GM12878 (cell line): Measurements from ENCODE around the gene SIRT3. TPM values are rescaled to one million over a fixed set of nuclear protein-coding genes. Genes with fewer than 3 reads are reported as not detected.

Source experiments
- ATAC-seq: fragments of 200-7000 bp; cut with Tn5 transposase; 3 replicates; pipeline ENCODE4 v1.9.1; 2020; ENCODE audit warnings: mild to moderate bottlenecking, moderate library complexity
- BruUV-seq: library from RNA; stranded (reverse); fragments of 400-500 nt; replicated peaks from 2 replicates; lab custom pipeline; 2021; lab: Mats Ljungman, UMichigan
- CTCF ChIA-PET: fragments of 300-600 bp; sonication (Branson Sonifier 250); formaldehyde crosslinking; extraction: SDS; loops from one replicate; lab custom pipeline; 2021; ENCODE audit warnings: inconsistent platforms; lab: Yijun Ruan, JAX
- POLR2A ChIA-PET: fragments of 350-600 bp; formaldehyde crosslinking; extraction: SDS; loops from one replicate; lab custom pipeline; 2021; ENCODE audit warnings: inconsistent platforms; lab: Charles Lee
- RAD21 ChIA-PET: fragments of 300-600 bp; sonication (Branson Sonifier 250); formaldehyde crosslinking; loops from one replicate; lab custom pipeline; 2023; ENCODE audit warnings: antibody characterized with exemption; ENCODE audit not compliant: unreplicated experiment; lab: Charles Lee
- SMC1A ChIA-PET: fragments of 300-600 bp; sonication (Branson Sonifier 250); formaldehyde crosslinking; loops from one replicate; lab custom pipeline; 2023; ENCODE audit not compliant: unreplicated experiment, uncharacterized antibody; lab: Charles Lee
- DNase-seq: peaks from one replicate; pipeline ENCODE4 v3.0.0-alpha.2; 2011; ENCODE audit warnings: low read depth, low spot score
- FAIRE-seq: peaks from 3 replicates; lab custom pipeline; 2011; peaks lifted over from hg19 to GRCh38; lab: Jason Lieb, UNC
- H2AFZ ChIP-seq: 2 replicates; pipeline ENCODE4 v1.6.0; 2011; ENCODE audit warnings: low read depth, low read length, control low read depth; ENCODE audit not compliant: control insufficient read depth
- H3K27ac ChIP-seq: 2 replicates; pipeline ENCODE4 v1.5.1; 2011; ENCODE audit warnings: control low read depth; ENCODE audit not compliant: control insufficient read depth, insufficient read depth
- H3K27me3 ChIP-seq, 2 experiments: replicated peaks in 1 of 2; 2 replicates each; pipeline versions ENCODE4 v1.6.0 to v1.6.1; 2011; ENCODE audit warnings: low read length in 1 of 2; ENCODE audit not compliant: control insufficient read depth in 2 of 2, insufficient read depth in 2 of 2
- H3K36me3 ChIP-seq, 2 experiments: 2 replicates each; pipeline ENCODE4 v1.5.1; 2011; ENCODE audit warnings: low read length in 1 of 2; ENCODE audit not compliant: control insufficient read depth in 2 of 2, insufficient read depth in 2 of 2
- H3K4me1 ChIP-seq: 2 replicates; pipeline ENCODE4 v1.6.1; 2011; ENCODE audit warnings: mild to moderate bottlenecking, low read length, moderate library complexity, mixed read lengths; ENCODE audit not compliant: control insufficient read depth, insufficient read depth
- H3K4me2 ChIP-seq: 2 replicates; pipeline ENCODE4 v1.6.0; 2011; ENCODE audit warnings: control low read depth; ENCODE audit not compliant: control insufficient read depth, insufficient read depth
- H3K4me3 ChIP-seq: fragments of 200-600 bp; sonication (generic); 2 replicates; pipeline ENCODE4 v1.5.1; 2016
- H3K79me2 ChIP-seq: 2 replicates; pipeline ENCODE4 v1.6.0; 2011; ENCODE audit warnings: low read length; ENCODE audit not compliant: control insufficient read depth, insufficient read depth
- H3K9ac ChIP-seq: 2 replicates; pipeline ENCODE4 v1.8.0; 2011; ENCODE audit warnings: low read length, control low read depth, mixed read lengths; ENCODE audit not compliant: control insufficient read depth, insufficient read depth
- H3K9me3 ChIP-seq: replicated peaks from 3 replicates; pipeline ENCODE4 v1.5.1; 2011; ENCODE audit warnings: mild to moderate bottlenecking, low read length; ENCODE audit not compliant: control insufficient read depth, insufficient read depth
- H4K20me1 ChIP-seq: 2 replicates; pipeline ENCODE4 v1.6.0; 2011; ENCODE audit not compliant: control insufficient read depth, insufficient read depth
- E2F8 ChIP-seq: fragments of 450-650 bp; IDR thresholded peaks from 2 replicates; pipeline ENCODE4 v1.6.1; 2018; ENCODE audit warnings: mild to moderate bottlenecking, low read depth, moderate library complexity; ENCODE audit not compliant: partially characterized antibody
- MTA2 ChIP-seq: fragments of 450-650 bp; IDR thresholded peaks from 2 replicates; pipeline ENCODE4 v1.6.1; 2016; ENCODE audit warnings: low read depth, mild to moderate bottlenecking, moderate library complexity
- NKRF ChIP-seq: fragments of 450-650 bp; conservative IDR thresholded peaks from 2 replicates; pipeline ENCODE4 v1.6.1; 2017; ENCODE audit warnings: mild to moderate bottlenecking, moderate library complexity
- PAX5 ChIP-seq: IDR thresholded peaks from 2 replicates; pipeline ENCODE4 v1.6.1; 2011; ENCODE audit warnings: low read depth, low read length, borderline replicate concordance
- SMAD5 ChIP-seq: IDR thresholded peaks from 2 replicates; pipeline ENCODE4 v1.6.1; 2016; ENCODE audit warnings: antibody characterized with exemption, low read depth
- TAF1 ChIP-seq: IDR thresholded peaks from 2 replicates; pipeline ENCODE4 v1.6.1; 2011; ENCODE audit warnings: mild to moderate bottlenecking, low read depth, low read length, borderline replicate concordance
- ZNF217 ChIP-seq: fragments of 450-650 bp; IDR thresholded peaks from 2 replicates; pipeline ENCODE4 v1.6.1; 2017; ENCODE audit warnings: antibody characterized with exemption, mild to moderate bottlenecking
- ZNF274 ChIP-seq: IDR thresholded peaks from one replicate; pipeline ENCODE4 v1.8.0; 2011; ENCODE audit not compliant: insufficient read length, insufficient read depth
- ZSCAN29 ChIP-seq: fragments of 450-650 bp; IDR thresholded peaks from 2 replicates; pipeline ENCODE4 v1.6.1; 2017; ENCODE audit warnings: mild to moderate bottlenecking, moderate library complexity
- ZZZ3 ChIP-seq: IDR thresholded peaks from 2 replicates; pipeline ENCODE4 v1.6.1; 2011; ENCODE audit warnings: low read depth; ENCODE audit not compliant: control insufficient read depth, insufficient read length
- WGBS: methylation state at CpG from one replicate; pipeline ENCODE4 v1.1.6; 2016; ENCODE audit warnings: low lambda C conversion rate; ENCODE audit not compliant: insufficient replicate concordance, insufficient coverage; ENCODE audit errors: missing lambda C conversion rate; 5-methylcytosine and 5-hydroxymethylcytosine counted together
- in situ Hi-C: fragments of 300-500 bp; cut with MboI; formaldehyde crosslinking; loops from 9 replicates; pipeline ENCODE4 v1.14.3; 2018; ENCODE audit warnings: mixed read lengths
- intact Hi-C: fragments of 100-400 bp; cut with micrococcal nuclease; formaldehyde crosslinking; loops from one replicate; pipeline ENCODE4 v1.14.2; 2022; ENCODE audit not compliant: unreplicated experiment
- polyA plus RNA-seq, 11 experiments: library from polyadenylated mRNA; depleted of rRNA in 4 of 11; unstranded in 6 of 11; stranded (reverse) in 5 of 11; fragments of >200 nt; fragmentation: Nextera tagmentation in 4 of 11; fragmentation: Illumina TruSeq in 1 of 11; extraction: Ambion mirVana in 4 of 11; extraction: Trizol in 1 of 11; gene quantifications; 1 replicate in 1 of 11; 2 replicates in 10 of 11; pipeline versions ENCODE4 v1.2.1 to v1.2.3, GENCODE V29; 2011 to 2016; ENCODE audit warnings: inconsistent platforms in 2 of 11, missing spikeins in 2 of 11, low read depth in 1 of 11
- total RNA-seq, 4 experiments: library from RNA; depleted of rRNA in 3 of 4; stranded (reverse); fragments of >200 nt in 3 of 4; fragmentation: Illumina TruSeq in 1 of 4; extraction: Trizol in 1 of 4; gene quantifications; 2 replicates each; pipeline versions ENCODE4 v1.2.1 to v1.2.3, GENCODE V29; 2013 to 2021
- TF ChIP-seq, protein P1 (sequence below): fragments of 450-650 bp; IDR thresholded peaks from 2 replicates; pipeline ENCODE4 v1.6.1; 2016; ENCODE audit warnings: mild to moderate bottlenecking

The SIRT3 gene
- total and polyA plus RNA-seq, 10 of the 15 experiments (the other 5 are each of a cell fraction or from before 2014, with no cell fraction given): 0.90 to 23.2 (median 12.6) TPM

DNA sequence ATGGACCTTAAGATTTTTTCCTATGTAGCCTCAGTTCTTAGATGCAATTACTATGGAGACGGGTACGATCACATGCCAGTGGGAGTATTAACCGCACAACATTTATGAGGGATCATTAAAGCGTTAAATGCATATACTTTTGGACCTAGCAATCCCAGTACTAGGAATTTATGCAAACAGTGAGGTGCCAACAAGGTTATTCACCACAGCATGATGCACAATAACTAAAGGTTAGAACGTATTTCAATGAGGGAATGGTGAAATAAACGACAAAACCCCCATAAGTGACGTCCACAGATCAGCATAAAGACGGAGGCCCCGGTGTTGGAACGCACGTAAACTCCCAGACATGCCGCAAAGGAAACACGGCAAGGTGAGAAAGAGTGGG, 539 bp downstream of the SIRT3 start (continued):
- TF ChIP-seq E2F8 (peak; percentile 55), ZSCAN29 (no peak), PAX5 (0 out of 2 replicates have a peak, but pooled peaks have one; percentile 35), ZNF217 (no peak), MTA2 (peak; percentile 75), ZNF274 (no peak), ZZZ3 (no peak), SMAD5 (no peak)

GRCh38 chr11:235180-235579, 962 bp downstream of the SIRT3 start:
- ATAC-seq: no peak
- no peaks in the 10 kb centered on the region for H4K20me1 ChIP-seq
- H3K27ac ChIP-seq: peak overlapping the region; percentile 71
- intact Hi-C loops: no loop called here
- H3K79me2 ChIP-seq: peaks cover 38% of the 10 kb centered on the region
- no peak for FAIRE-seq
- DNase-seq: no peak
- BruUV-seq: TSS peak; percentile 78
- in situ Hi-C loops: no loop called here
- SMC1A ChIA-PET: interaction anchor here (0.6 to 1.3 kb wide), 4 partner anchors 15 to 278 kb away, joined by 3 to 4 read pairs (median 3); no protein-coding TSS in a partner anchor
- CTCF ChIA-PET: interaction anchor here (0.8 to 1.4 kb wide), 3 partner anchors 19 to 74 kb away, joined by 3 to 4 read pairs (median 3); partner anchors contain the start of gene BET1L
- H3K4me2 ChIP-seq: peak overlapping the region; percentile 98
- no peak for TF ChIP-seq TAF1
- TF ChIP-seq, protein P1, sequence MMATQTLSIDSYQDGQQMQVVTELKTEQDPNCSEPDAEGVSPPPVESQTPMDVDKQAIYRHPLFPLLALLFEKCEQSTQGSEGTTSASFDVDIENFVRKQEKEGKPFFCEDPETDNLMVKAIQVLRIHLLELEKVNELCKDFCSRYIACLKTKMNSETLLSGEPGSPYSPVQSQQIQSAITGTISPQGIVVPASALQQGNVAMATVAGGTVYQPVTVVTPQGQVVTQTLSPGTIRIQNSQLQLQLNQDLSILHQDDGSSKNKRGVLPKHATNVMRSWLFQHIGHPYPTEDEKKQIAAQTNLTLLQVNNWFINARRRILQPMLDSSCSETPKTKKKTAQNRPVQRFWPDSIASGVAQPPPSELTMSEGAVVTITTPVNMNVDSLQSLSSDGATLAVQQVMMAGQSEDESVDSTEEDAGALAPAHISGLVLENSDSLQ: no peak
- no peak for TF ChIP-seq NKRF
- TF ChIP-seq, all 136 proteins: peak for 0
- peak overlapping the region; percentile 86 for H3K9ac ChIP-seq
- no peaks in the 10 kb centered on the region for H3K4me1 ChIP-seq
- peak overlapping the region; percentile 80 for H3K4me3 ChIP-seq
- 80% methylated on average over 8 of the region's 8 CpGs for WGBS
- no peaks in the 10 kb centered on the region for H3K9me3 ChIP-seq
- ChIA-PET RAD21 (interaction anchor here (0.8 to 1.9 kb wide), 2 partner anchors 23 to 28 kb away, joined by 3 to 6 read pairs; partner anchors contain the start of genes BET1L and RIC8A), POLR2A (interaction anchor here (1.1 to 2.6 kb wide), 3 partner anchors 16 to 117 kb away, joined by 3 to 12 read pairs (median 4); partner anchors contain the start of genes BET1L and RIC8A)
- H2AFZ ChIP-seq: no peak overlapping the region
- 0 out of 4 replicates have a peak, but pooled peaks cover 0 to 10% of the 10 kb centered on the region in 2 experiments for H3K36me3 ChIP-seq
- no peaks in the 10 kb centered on the region for H3K27me3 ChIP-seq
